ENCODE data around the gene PIK3AP1.
"Not testable (repeated sequence)": the region's sequence is repeated elsewhere in the genome, so short reads cannot be mapped to it uniquely, and the experiment has no call there.

Gene PIK3AP1

GRCh38 chr10:96555330-96555729 is 165.0 kb downstream of the PIK3AP1 start:
- Histone ChIP-seq H3K27me3 (ENCODE audit: insufficient read depth, poor library complexity, severe bottlenecking) (no peaks in the 10 kb centered on the region), H3K27ac (replicated peaks) (no peak overlapping the region), H3K4me3 (replicated peaks; ENCODE audit: insufficient read depth, low read length) (no peak overlapping the region)
- TF ChIP-seq GABPA (IDR thresholded peaks at IDR 0.05; ENCODE audit: low read depth) = no peak
- TF ChIP-seq SPI1 (IDR thresholded peaks at IDR 0.05; ENCODE audit: borderline replicate concordance, low read depth) = no peak
- no peak for TF ChIP-seq CTCF (IDR thresholded peaks at IDR 0.05; ENCODE audit: insufficient read depth, low read length)
- no peak for TF ChIP-seq REST (IDR thresholded peaks at IDR 0.05; ENCODE audit: insufficient replicate concordance, low read depth)
- no peak for TF ChIP-seq POLR2AphosphoS5 (IDR thresholded peaks at IDR 0.05; ENCODE audit: low read depth)
- no peak for DNase-seq (ENCODE audit: low read depth in 1 of 2, low spot score in 1 of 2)

- Histone ChIP-seq H3K4me3 (replicated peaks; ENCODE audit: insufficient read depth, low read length) (no peak overlapping the region), H3K27ac (replicated peaks) (no peak overlapping the region), H3K27me3 (ENCODE audit: insufficient read depth, poor library complexity, severe bottlenecking) (no peaks in the 10 kb centered on the region)
- TF ChIP-seq POLR2AphosphoS5 (IDR thresholded peaks at IDR 0.05; ENCODE audit: low read depth) (no peak), GABPA (IDR thresholded peaks at IDR 0.05; ENCODE audit: low read depth) (no peak), REST (IDR thresholded peaks at IDR 0.05; ENCODE audit: insufficient replicate concordance, low read depth) (no peak), CTCF (IDR thresholded peaks at IDR 0.05; ENCODE audit: insufficient read depth, low read length) (no peak), SPI1 (IDR thresholded peaks at IDR 0.05; ENCODE audit: borderline replicate concordance, low read depth) (no peak)
- no peak for DNase-seq (ENCODE audit: low read depth in 1 of 2, low spot score in 1 of 2)
Measured at GRCh38 chr10:96548589-96548988, 171.7 kb downstream of the PIK3AP1 start.

- H3K27ac ChIP-seq (replicated peaks); DNase-seq (ENCODE audit: low read depth in 1 of 2, low spot score in 1 of 2); H3K27me3 ChIP-seq (ENCODE audit: insufficient read depth, poor library complexity, severe bottlenecking); H3K4me3 ChIP-seq (replicated peaks; ENCODE audit: insufficient read depth, low read length): not testable (repeated sequence)
Measured at GRCh38 chr10:96545558-96545957, 174.8 kb downstream of the PIK3AP1 start.
